Fibroblast of lung (primary cell): ENCODE measurements around the gene HTATIP2. TPM values are rescaled to one million over a fixed set of nuclear protein-coding genes. Genes with fewer than 3 reads are reported as not detected.

Experiments used
- DNase-seq, 2 donors: peaks; one replicate each; pipeline versions ENCODE4 v3.0.0 to v3.0.0-alpha.2; 2010; ENCODE audit warnings: low read depth in 2 of 2
- H2AFZ ChIP-seq: 2 replicates; pipeline ENCODE4 v1.5.1; 2012; ENCODE audit warnings: low read length, control low read depth, inconsistent platforms
- H3K27ac ChIP-seq: 2 replicates; pipeline ENCODE4 v1.5.1; 2011; ENCODE audit warnings: low read length, control low read depth; ENCODE audit not compliant: insufficient read depth
- H3K27me3 ChIP-seq: 2 replicates; pipeline ENCODE4 v1.5.1; 2011; ENCODE audit warnings: mild to moderate bottlenecking, low read length; ENCODE audit not compliant: control insufficient read depth, insufficient read depth
- H3K36me3 ChIP-seq: 2 replicates; pipeline ENCODE4 v1.5.1; 2011; ENCODE audit warnings: low read length; ENCODE audit not compliant: control insufficient read depth, insufficient read depth
- H3K4me1 ChIP-seq: 2 replicates; pipeline ENCODE4 v1.5.1; 2011; ENCODE audit warnings: low read length; ENCODE audit not compliant: control insufficient read depth, insufficient read depth; ENCODE audit errors: extremely low read depth
- H3K4me2 ChIP-seq: 2 replicates; pipeline ENCODE4 v1.5.1; 2011; ENCODE audit warnings: low read length, control low read depth; ENCODE audit not compliant: insufficient read depth; ENCODE audit errors: extremely low read depth
- H3K4me3 ChIP-seq, 4 experiments: fragments of 200-600 bp in 1 of 4; sonication (generic) in 1 of 4; replicated peaks in 1 of 4; 2 replicates each; pipeline ENCODE4 v1.5.1; 2011 to 2016; ENCODE audit warnings: low read length in 4 of 4, low read depth in 3 of 4, mild to moderate bottlenecking in 3 of 4, control low read depth in 2 of 4, inconsistent platforms in 1 of 4, mixed read lengths in 1 of 4; ENCODE audit not compliant: insufficient read depth in 1 of 4; ENCODE audit errors: control extremely low read depth in 1 of 4
- H3K79me2 ChIP-seq: 2 replicates; pipeline ENCODE4 v1.5.1; 2012; ENCODE audit warnings: mild to moderate bottlenecking, low read length, inconsistent platforms; ENCODE audit not compliant: control insufficient read depth, insufficient read depth
- H3K9ac ChIP-seq: 2 replicates; pipeline ENCODE4 v1.5.1; 2011; ENCODE audit warnings: mild to moderate bottlenecking, low read length, control low read depth; ENCODE audit not compliant: insufficient read depth
- H3K9me3 ChIP-seq: 2 replicates; pipeline ENCODE4 v1.5.1; 2012; ENCODE audit warnings: low read depth, low read length; ENCODE audit not compliant: control insufficient read depth, insufficient read depth
- H4K20me1 ChIP-seq: 2 replicates; pipeline ENCODE4 v1.5.1; 2011; ENCODE audit warnings: low read length; ENCODE audit not compliant: control insufficient read depth, insufficient read depth; ENCODE audit errors: extremely low read depth
- CTCF ChIP-seq, 2 donors: IDR thresholded peaks in 1 of 2; conservative IDR thresholded peaks in 1 of 2; 1 replicate in 1 of 2; 2 replicates in 1 of 2; pipeline ENCODE4 v1.5.1; 2011 to 2012; ENCODE audit warnings: low read length in 2 of 2, control low read depth in 1 of 2, inconsistent platforms in 1 of 2, low read depth in 1 of 2, mild to moderate bottlenecking in 1 of 2
- EZH2 ChIP-seq: IDR thresholded peaks from 2 replicates; pipeline ENCODE4 v1.5.1; 2012; ENCODE audit warnings: low read length, control low read depth, mild to moderate bottlenecking; ENCODE audit errors: missing control alignments
- polyA plus RNA-seq, 2 donors: library from polyadenylated mRNA; depleted of rRNA in 1 of 2; stranded (reverse) in 1 of 2; unstranded in 1 of 2; fragments of >200 nt; gene quantifications; 2 replicates each; pipeline ENCODE4 v1.2.1, GENCODE V29; 2011 to 2012; ENCODE audit warnings: missing spikeins in 1 of 2
- total RNA-seq: library from RNA; depleted of rRNA; stranded (reverse); fragments of >200 nt; gene quantifications from 2 replicates; pipeline ENCODE4 v1.2.1, GENCODE V29; 2014

HTATIP2 gene
- total and polyA plus RNA-seq, 2 donors (not counting 1 experiment from before 2014, with no cell fraction given), result 59.1 to 77.6 TPM

GRCh38 chr11:20403059-20403458 is 39.5 kb downstream of the HTATIP2 start:
- TF ChIP-seq CTCF (conservative IDR thresholded peaks at IDR 0.05 in 1 of 2, IDR thresholded peaks at IDR 0.05 in 1 of 2; ENCODE audit: low read depth in 1 of 2, low read length in 2 of 2), result no peak
- no peak for TF ChIP-seq EZH2
- Histone ChIP-seq H3K9me3 (no peaks in the 10 kb centered on the region), H3K9ac (no peak overlapping the region), H3K4me2 (no peak overlapping the region), H4K20me1 (no peaks in the 10 kb centered on the region), H3K27ac (no peak overlapping the region), H3K79me2 (no peaks in the 10 kb centered on the region), H3K36me3 (no peaks in the 10 kb centered on the region), H2AFZ (no peak overlapping the region), H3K4me3 (no peak overlapping the region), H3K4me1 (no peaks in the 10 kb centered on the region), H3K27me3 (no peaks in the 10 kb centered on the region)
- no peak for DNase-seq

- Histone ChIP-seq H3K36me3 (no peaks in the 10 kb centered on the region), H3K4me2 (no peak overlapping the region), H3K79me2 (no peaks in the 10 kb centered on the region), H3K27me3 (no peaks in the 10 kb centered on the region), H3K4me1 (no peaks in the 10 kb centered on the region), H3K27ac (no peak overlapping the region), H2AFZ (no peak overlapping the region), H4K20me1 (no peaks in the 10 kb centered on the region), H3K4me3 (no peak overlapping the region), H3K9me3 (no peaks in the 10 kb centered on the region), H3K9ac (no peak overlapping the region)
- DNase-seq, result no peak
- TF ChIP-seq CTCF (conservative IDR thresholded peaks at IDR 0.05 in 1 of 2, IDR thresholded peaks at IDR 0.05 in 1 of 2; ENCODE audit: low read depth in 1 of 2, low read length in 2 of 2) (no peak), EZH2 (no peak)
Measured at GRCh38 chr11:20406484-20406883, 43.0 kb downstream of the HTATIP2 start.

GRCh38 chr11:20407344-20407743 is 43.8 kb downstream of the HTATIP2 start:
- H4K20me1 ChIP-seq, result no peaks in the 10 kb centered on the region
- TF ChIP-seq CTCF (conservative IDR thresholded peaks at IDR 0.05 in 1 of 2, IDR thresholded peaks at IDR 0.05 in 1 of 2; ENCODE audit: low read depth in 1 of 2, low read length in 2 of 2) (no peak), EZH2 (no peak)
- H3K4me1 ChIP-seq, result no peaks in the 10 kb centered on the region
- no peak overlapping the region for H3K4me2 ChIP-seq
- no peaks in the 10 kb centered on the region for H3K27me3 ChIP-seq
- H3K4me3 ChIP-seq, result no peak overlapping the region
- no peak overlapping the region for H3K9ac ChIP-seq
- no peak overlapping the region for H2AFZ ChIP-seq
- no peaks in the 10 kb centered on the region for H3K9me3 ChIP-seq
- no peaks in the 10 kb centered on the region for H3K79me2 ChIP-seq
- DNase-seq, result no peak
- no peaks in the 10 kb centered on the region for H3K36me3 ChIP-seq
- no peak overlapping the region for H3K27ac ChIP-seq
